GM19438 (cell line): Measurements from ENCODE around the gene VSX1.

Experiments
- ATAC-seq: cut with Tn5 transposase; IDR thresholded peaks from one replicate; pipeline ENCODE4 v1.9.1; 2021; ENCODE audit warnings: low read depth; ENCODE audit not compliant: unreplicated experiment

VSX1 gene

DNA sequence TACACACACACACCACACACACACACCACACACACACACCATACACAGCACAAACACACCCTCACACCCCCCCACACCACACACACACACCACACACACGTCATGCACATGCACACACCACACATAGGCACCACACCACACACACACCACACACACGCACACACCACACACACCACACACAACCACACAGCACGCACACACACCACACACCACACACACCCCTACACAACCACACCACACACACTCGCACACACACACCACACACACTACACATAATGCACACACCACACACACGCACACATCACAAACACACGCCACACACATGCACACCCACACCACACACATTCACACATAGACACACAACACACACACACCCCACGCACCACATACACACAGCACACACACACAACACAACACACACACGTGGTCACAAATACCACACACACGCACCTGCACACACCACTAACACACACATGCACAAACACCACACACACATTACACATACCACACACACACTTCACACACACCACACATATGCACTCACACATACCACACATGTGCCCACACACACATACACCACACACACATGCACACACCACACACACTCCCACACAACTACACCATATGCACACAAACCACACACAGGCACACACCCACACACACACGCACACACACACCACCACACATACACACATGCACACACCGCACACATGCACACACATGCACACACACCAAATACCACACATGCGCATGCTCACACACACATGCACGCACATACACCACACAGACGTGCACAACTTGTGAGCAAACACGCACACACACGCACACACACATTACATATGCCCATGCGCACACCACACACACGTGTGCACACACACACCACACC lies 14.6 kb downstream of the VSX1 start:
- ATAC-seq, result no peak

- ATAC-seq, result no peak
These were observed 15.6 kb downstream of the VSX1 start for GRCh38 chr20:25066386-25066785.

- ATAC-seq, result no peak
These were observed 16.2 kb downstream of the VSX1 start for GRCh38 chr20:25065625-25066338.

- no peak for ATAC-seq
These were observed 16.8 kb downstream of the VSX1 start for GRCh38 chr20:25065072-25065624.

DNA sequence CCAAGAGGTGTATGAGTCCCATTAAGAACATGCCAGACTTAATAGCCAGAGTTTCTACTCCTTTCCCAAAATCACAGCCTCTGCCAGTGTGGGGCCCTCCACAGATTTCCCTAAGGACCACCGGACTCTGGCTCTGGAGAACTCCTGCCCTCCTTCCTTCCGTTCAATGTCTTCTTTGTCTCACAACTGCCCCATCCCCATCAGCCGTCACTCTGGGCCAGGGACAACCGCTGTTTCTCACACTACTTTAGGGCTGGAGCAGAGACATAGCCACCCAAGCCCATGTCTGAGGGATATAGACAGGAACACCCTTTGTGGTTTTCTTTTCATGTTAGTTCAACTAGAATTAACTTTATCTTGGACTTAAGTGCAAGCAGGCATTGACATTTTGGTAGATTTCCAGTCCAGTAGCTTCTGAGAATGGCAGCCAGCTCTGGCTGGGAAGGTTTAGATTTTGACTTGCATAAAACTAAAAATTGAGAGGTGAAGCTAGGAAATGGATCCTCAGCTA lies 17.3 kb downstream of the VSX1 start:
- no peak for ATAC-seq

DNA sequence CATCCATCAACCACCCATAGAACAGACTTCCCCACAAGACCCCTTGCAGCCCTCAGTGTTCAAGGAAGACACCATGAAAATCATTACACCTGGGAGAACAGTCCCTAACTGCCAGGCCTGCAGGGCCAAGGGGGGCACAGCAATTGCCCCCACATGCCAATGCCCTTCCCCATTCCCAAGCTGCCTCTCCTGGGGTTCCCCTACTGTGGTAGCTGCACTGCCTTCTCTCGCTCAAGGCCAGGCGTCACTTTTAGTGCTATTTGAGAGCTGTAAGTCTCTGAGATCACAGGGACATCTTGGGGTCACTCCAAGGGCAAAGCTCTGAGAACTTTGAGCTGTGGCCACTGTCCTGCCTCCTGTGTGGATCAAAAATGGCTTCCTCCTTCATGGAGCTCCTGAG lies 18.0 kb downstream of the VSX1 start:
- ATAC-seq, result no peak

- no peak for ATAC-seq
These were observed 18.4 kb downstream of the VSX1 start for GRCh38 chr20:25063546-25063945.

DNA sequence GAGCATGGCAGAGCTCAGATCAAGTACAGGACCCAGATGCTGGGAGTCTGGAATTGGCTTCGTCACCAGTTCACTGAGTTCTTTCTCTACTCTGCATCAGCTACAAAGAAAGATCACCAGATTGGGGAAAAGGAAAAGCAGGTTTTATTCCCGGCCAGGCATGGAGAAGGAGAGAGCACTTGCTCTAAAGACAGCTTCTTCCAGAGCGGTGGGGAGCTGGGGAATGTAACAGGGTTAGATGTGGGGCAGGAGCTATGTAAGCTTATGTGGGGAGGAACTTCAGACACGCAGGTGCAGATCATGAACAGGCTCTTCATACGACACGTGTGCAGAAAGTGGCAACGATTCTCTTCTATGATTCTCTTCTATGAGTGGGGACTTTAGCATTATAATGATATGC lies 19.1 kb downstream of the VSX1 start:
- no peak for ATAC-seq

- no peak for ATAC-seq
These were observed 20.0 kb downstream of the VSX1 start for GRCh38 chr20:25061821-25062530.

- no peak for ATAC-seq
These were observed 20.7 kb downstream of the VSX1 start for GRCh38 chr20:25061103-25061799.

DNA sequence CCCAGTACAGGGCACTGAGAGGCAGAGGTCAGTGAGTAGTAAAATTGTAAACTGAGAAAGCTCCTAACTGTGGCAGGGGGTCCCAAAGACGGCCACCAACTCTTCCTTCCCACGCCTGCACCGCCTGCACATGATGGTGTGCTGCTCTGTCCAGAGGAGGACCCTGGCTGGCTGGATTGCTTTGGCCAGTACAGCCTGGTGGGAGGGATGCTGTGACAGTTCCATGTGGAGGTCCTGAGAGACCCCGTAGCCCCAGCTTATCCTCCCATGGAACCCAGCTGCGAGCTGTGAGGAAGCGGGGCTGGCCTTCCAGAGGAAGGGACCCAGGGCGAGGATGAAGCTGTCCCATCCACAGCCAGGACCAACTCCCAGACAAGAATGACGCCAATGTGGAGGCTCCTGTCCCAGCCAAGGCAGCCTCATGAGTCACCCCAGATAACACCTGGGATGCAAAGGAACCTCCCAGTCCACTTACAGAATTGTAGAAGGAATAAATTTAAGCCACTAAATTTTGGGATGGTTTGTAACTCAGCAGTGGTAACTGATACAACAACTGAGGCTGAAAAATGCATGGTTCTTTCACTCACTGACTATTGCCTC lies 22.0 kb downstream of the VSX1 start:
- ATAC-seq, result no peak

- no peak for ATAC-seq
These were observed 22.8 kb downstream of the VSX1 start for GRCh38 chr20:25058847-25059810.

DNA sequence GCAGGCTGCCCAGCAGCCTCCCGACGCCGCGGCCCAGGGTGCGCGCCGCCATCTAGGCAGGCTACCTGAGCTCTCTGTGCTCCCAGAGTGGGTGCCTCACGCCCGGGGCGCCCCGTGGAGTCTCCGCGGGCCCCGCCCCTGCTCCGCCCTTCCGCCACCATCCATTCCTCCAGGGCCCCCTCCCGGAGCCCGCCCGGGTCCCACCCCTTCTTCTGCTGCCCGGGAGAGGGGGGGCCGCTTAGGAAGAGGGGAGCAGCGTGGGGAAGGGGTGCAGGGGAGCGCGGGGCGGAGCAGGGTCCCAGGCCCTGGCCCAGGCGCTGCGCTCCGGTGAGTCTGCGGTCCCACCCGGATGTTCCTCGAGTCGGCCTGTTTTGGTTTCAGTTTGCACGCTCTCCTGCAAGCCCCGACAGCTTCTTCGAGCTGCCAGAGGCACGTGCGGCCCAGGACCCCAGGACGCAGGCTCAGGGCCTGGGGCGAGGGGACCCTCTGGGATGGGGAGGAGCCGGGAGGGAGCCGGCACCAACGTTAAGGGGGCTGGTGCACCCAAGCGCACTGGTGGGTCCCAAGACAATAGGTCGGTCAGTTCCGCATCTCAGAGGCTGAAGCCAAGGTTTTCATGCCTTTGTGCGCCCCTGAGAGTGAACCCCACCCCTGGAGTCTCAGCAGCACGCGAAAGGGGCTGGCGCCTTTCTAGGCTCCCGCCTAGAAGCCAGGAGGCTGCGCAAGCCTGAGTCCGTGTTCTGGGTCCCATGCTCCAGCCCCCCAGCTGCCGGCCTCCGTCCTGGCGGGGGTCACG lies 23.7 kb downstream of the VSX1 start, which contains the start of gene ACSS1:
Gene ACSS1, minus strand, starts transcription at position 89 of the 796 bp plus-strand sequence. Its CDS starts 37 bp downstream, at position 52.
- peak; percentile 69 for ATAC-seq

GRCh38 chr20:25057234-25058050 lies 24.5 kb downstream of the VSX1 start:
- ATAC-seq, result peak; percentile 22

GRCh38 chr20:25056690-25057233 lies 25.2 kb downstream of the VSX1 start:
- ATAC-seq, result peak; percentile 31

DNA sequence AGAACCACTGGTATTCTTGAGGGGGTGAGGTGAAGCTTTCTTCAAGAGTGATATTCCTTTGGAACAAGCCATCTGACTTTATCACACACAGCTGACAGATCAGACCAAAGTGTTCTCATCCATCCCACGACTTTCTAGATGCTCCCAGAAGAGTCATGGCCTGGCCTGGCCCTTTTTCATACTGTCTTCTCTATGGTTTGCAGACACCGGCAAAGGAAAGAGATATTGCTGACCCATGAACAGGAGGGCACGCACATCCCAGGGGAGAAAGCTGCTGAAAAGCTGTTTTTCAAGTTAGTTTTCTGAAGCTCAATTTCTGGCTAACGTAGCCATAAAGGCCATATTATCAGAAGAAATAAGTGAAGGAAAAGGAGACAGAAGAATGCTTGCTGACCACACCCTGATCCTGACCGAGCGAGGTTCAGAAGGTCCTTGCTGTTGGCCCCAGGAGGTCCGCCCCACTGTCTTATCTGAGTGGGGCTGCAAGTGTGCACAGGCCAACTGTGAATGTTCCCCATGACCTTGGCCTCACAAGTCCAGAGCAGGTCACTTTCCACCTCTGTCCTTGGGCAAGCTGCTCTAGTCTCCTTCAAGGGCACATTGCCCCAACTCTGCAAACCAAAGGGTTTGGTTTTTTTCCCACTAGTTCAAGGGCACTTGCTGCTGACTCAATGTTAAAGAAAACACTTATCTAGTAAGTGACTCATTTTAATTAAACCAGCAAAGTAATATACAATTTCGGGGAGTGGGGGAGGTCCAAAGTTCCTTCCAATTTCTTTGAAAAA lies 26.0 kb downstream of the VSX1 start:
- ATAC-seq, result no peak
